PC-9 (cell line): ENCODE results near the gene ABHD17A. TPM values are rescaled to one million over a fixed set of nuclear protein-coding genes. Genes with fewer than 3 reads are reported as not detected.

Source experiments
- BruUV-seq: library from RNA; stranded (reverse); fragments of 400-500 nt; replicated peaks from 2 replicates; lab custom pipeline; 2021; lab: Mats Ljungman, UMichigan
- CTCF ChIA-PET: fragments of 300-600 bp; sonication (Branson Sonifier 250); formaldehyde crosslinking; loops from one replicate; lab custom pipeline; 2022; ENCODE audit warnings: antibody characterized with exemption; lab: Charles Lee
- POLR2A ChIA-PET: fragments of 300-600 bp; sonication (Branson Sonifier 250); formaldehyde crosslinking; loops from one replicate; lab custom pipeline; 2022; ENCODE audit warnings: antibody characterized with exemption; ENCODE audit not compliant: unreplicated experiment; lab: Charles Lee
- DNase-seq, 2 experiments: peaks; one replicate each; pipeline versions ENCODE4 v3.0.0 to v3.0.0-alpha.2; 2015 to 2022; ENCODE audit warnings: mixed read lengths in 1 of 2
- H2AFZ ChIP-seq: fragments of 200-600 bp; sonication (generic); 2 replicates; pipeline ENCODE4 v1.8.1; 2017; ENCODE audit warnings: antibody characterized with exemption
- H3F3A ChIP-seq: fragments of 200-600 bp; sonication (generic); 2 replicates; pipeline ENCODE4 v1.8.1; 2017; ENCODE audit warnings: antibody characterized with exemption, mild to moderate bottlenecking, low read depth; ENCODE audit not compliant: insufficient read depth
- H3K27ac ChIP-seq: fragments of 200-600 bp; sonication (generic); 2 replicates; pipeline ENCODE4 v1.6.1; 2016; ENCODE audit warnings: mixed run types
- H3K27me3 ChIP-seq: fragments of 200-600 bp; sonication (generic); 2 replicates; pipeline ENCODE4 v1.6.1; 2016; ENCODE audit warnings: low read depth, mixed run types; ENCODE audit not compliant: insufficient read depth
- H3K36me3 ChIP-seq: fragments of 200-600 bp; sonication (generic); 2 replicates; pipeline ENCODE4 v1.6.1; 2016; ENCODE audit warnings: low read depth, mixed run types
- H3K4me1 ChIP-seq: fragments of 200-600 bp; sonication (generic); replicated peaks from 2 replicates; pipeline ENCODE4 v1.6.1; 2016; ENCODE audit warnings: mixed run types; ENCODE audit not compliant: insufficient read depth
- H3K4me2 ChIP-seq: fragments of 200-600 bp; sonication (generic); 2 replicates; pipeline ENCODE4 v1.6.1; 2017; ENCODE audit warnings: mixed run types
- H3K4me3 ChIP-seq: fragments of 200-600 bp; sonication (generic); 2 replicates; pipeline ENCODE4 v1.6.1; 2016; ENCODE audit warnings: mixed run types
- H3K79me2 ChIP-seq: fragments of 200-600 bp; sonication (generic); 2 replicates; pipeline ENCODE4 v1.6.1; 2017; ENCODE audit warnings: low read depth, mixed run types
- H3K9me2 ChIP-seq: fragments of 200-600 bp; sonication (generic); 2 replicates; pipeline ENCODE4 v1.8.1; 2017; ENCODE audit warnings: mild to moderate bottlenecking; ENCODE audit not compliant: insufficient read depth
- H3K9me3 ChIP-seq: fragments of 200-600 bp; sonication (generic); 2 replicates; pipeline ENCODE4 v1.8.1; 2016; ENCODE audit warnings: low read depth; ENCODE audit not compliant: insufficient read depth
- H4K20me1 ChIP-seq: fragments of 200-600 bp; sonication (generic); 2 replicates; pipeline ENCODE4 v1.8.1; 2017; ENCODE audit not compliant: insufficient read depth
- EZH2 ChIP-seq: fragments of 200-600 bp; sonication (generic); IDR thresholded peaks from 2 replicates; pipeline ENCODE4 v1.8.0; 2017; ENCODE audit warnings: antibody characterized with exemption, low read depth
- intact Hi-C: fragments of 100-400 bp; cut with micrococcal nuclease; formaldehyde crosslinking; loops from one replicate; pipeline ENCODE4 v1.10.0; 2022; ENCODE audit not compliant: unreplicated experiment
- total RNA-seq: library from RNA; stranded (reverse); gene quantifications from 2 replicates; pipeline ENCODE4 v1.2.3, GENCODE V29; 2021
- TF ChIP-seq, protein P1 (sequence below): fragments of 200-600 bp; sonication (generic); conservative IDR thresholded peaks from 2 replicates; pipeline ENCODE4 v1.6.1; 2017; ENCODE audit warnings: mixed run types, antibody characterized with exemption, mild to moderate bottlenecking, moderate library complexity

ABHD17A gene
- total RNA-seq, 1 experiment from 2014 or later = 35.9 TPM

- no peak for TF ChIP-seq EZH2
- TF ChIP-seq, protein P1, sequence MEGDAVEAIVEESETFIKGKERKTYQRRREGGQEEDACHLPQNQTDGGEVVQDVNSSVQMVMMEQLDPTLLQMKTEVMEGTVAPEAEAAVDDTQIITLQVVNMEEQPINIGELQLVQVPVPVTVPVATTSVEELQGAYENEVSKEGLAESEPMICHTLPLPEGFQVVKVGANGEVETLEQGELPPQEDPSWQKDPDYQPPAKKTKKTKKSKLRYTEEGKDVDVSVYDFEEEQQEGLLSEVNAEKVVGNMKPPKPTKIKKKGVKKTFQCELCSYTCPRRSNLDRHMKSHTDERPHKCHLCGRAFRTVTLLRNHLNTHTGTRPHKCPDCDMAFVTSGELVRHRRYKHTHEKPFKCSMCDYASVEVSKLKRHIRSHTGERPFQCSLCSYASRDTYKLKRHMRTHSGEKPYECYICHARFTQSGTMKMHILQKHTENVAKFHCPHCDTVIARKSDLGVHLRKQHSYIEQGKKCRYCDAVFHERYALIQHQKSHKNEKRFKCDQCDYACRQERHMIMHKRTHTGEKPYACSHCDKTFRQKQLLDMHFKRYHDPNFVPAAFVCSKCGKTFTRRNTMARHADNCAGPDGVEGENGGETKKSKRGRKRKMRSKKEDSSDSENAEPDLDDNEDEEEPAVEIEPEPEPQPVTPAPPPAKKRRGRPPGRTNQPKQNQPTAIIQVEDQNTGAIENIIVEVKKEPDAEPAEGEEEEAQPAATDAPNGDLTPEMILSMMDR = no peak
- intact Hi-C loops = no loop called here
- Histone ChIP-seq H3K9me2 (no peaks in the 10 kb centered on the region), H3K4me1 (no peaks in the 10 kb centered on the region), H3K4me2 (no peak overlapping the region), H3F3A (no peaks in the 10 kb centered on the region), H3K9me3 (no peaks in the 10 kb centered on the region), H3K36me3 (no peaks in the 10 kb centered on the region), H3K27me3 (no peaks in the 10 kb centered on the region), H4K20me1 (peaks cover 5% of the 10 kb centered on the region), H3K27ac (no peak overlapping the region), H3K4me3 (no peak overlapping the region), H2AFZ (no peak overlapping the region), H3K79me2 (no peaks in the 10 kb centered on the region)
- no TSS peak for BruUV-seq
- DNase-seq = no peak
- POLR2A ChIA-PET = interaction anchor here (0.6 kb wide), 1 partner anchor 191 kb away, joined by 3 read pairs; no protein-coding TSS in a partner anchor
- CTCF ChIA-PET = no interaction called here
Observed at GRCh38 chr19:1828279-1829238, 56.7 kb downstream of the ABHD17A start.

- CTCF ChIA-PET = interaction anchor here (0.5 kb wide), 1 partner anchor 29 kb away, joined by 5 read pairs; no protein-coding TSS in a partner anchor
- Histone ChIP-seq H3F3A (no peaks in the 10 kb centered on the region), H4K20me1 (peaks cover 5% of the 10 kb centered on the region), H3K9me3 (no peaks in the 10 kb centered on the region), H3K27ac (no peak overlapping the region), H3K4me2 (no peak overlapping the region), H3K27me3 (no peaks in the 10 kb centered on the region), H3K79me2 (no peaks in the 10 kb centered on the region), H3K4me1 (no peaks in the 10 kb centered on the region), H3K4me3 (no peak overlapping the region), H2AFZ (no peak overlapping the region), H3K36me3 (no peaks in the 10 kb centered on the region), H3K9me2 (no peaks in the 10 kb centered on the region)
- POLR2A ChIA-PET = no interaction called here
- no peak for DNase-seq
- no TSS peak for BruUV-seq
- intact Hi-C loops = no loop called here
- TF ChIP-seq EZH2 = no peak
- TF ChIP-seq, protein P1 = no peak
Observed at GRCh38 chr19:1827566-1828278, 57.6 kb downstream of the ABHD17A start.

Other genes starting within 250 kb of the ABHD17A start
- 86.6 and 98.0 TPM in 2 replicates for gene TCF3, start 232.9 kb downstream of the ABHD17A start, total RNA-seq
- gene ONECUT3, start 132.0 kb downstream of the ABHD17A start, total RNA-seq = 0.05 TPM in 1 of 2 replicates, not detected in the other
- gene ATP8B3, start 73.2 kb downstream of the ABHD17A start, total RNA-seq = 8.3 and 9.0 TPM in 2 replicates
- gene REXO1, start 37.0 kb downstream of the ABHD17A start, total RNA-seq = 25.6 and 25.8 TPM in 2 replicates
- gene KLF16, start 21.9 kb downstream of the ABHD17A start, total RNA-seq = 26.7 and 41.2 TPM in 2 replicates
- 7.8 and 10.1 TPM in 2 replicates for gene ADAT3, start 19.9 kb upstream of the ABHD17A start, total RNA-seq
- gene SCAMP4, start 19.9 kb upstream of the ABHD17A start, total RNA-seq = 61.7 and 69.8 TPM in 2 replicates
- 58.2 and 58.3 TPM in 2 replicates for gene CSNK1G2, start 55.7 kb upstream of the ABHD17A start, total RNA-seq
- 79.2 and 81.0 TPM in 2 replicates for gene BTBD2, start 130.2 kb upstream of the ABHD17A start, total RNA-seq
- 132 and 166 TPM in 2 replicates for gene MKNK2, start 165.7 kb upstream of the ABHD17A start, total RNA-seq
- gene MOB3A, start 210.8 kb upstream of the ABHD17A start, total RNA-seq = 22.8 and 28.9 TPM in 2 replicates
- 1.5 and 2.4 TPM in 2 replicates for gene IZUMO4, start 211.4 kb upstream of the ABHD17A start, total RNA-seq